ENCODE data around the gene AGBL4.
"Not testable (repeated sequence)": the region's sequence is repeated elsewhere in the genome, so short reads cannot be mapped to it uniquely, and the experiment has no call there.

AGBL4 gene

DNA sequence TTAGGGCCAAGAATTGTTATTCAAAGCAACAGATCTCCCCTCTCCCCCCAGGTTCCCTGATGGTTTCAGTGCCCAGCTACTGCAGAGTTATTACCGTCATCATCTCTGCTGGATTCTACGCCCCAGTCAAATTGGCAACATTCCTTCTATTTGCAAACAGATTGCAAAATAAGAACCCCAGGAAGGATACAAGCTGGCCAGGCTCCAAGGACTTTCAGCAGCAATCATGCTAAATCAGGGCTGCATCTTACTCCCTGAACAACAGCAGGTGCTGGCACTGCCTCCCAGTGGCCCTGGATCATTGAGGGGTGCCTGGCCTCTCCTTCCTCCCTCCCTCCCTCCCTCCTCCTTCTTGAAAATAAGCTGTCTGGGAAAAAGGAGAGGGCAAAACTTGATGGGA lies 725.5 kb downstream of the AGBL4 start:
- FAIRE-seq: no peak
- no peak for DNase-seq (ENCODE audit: insufficient read length, low spot score)

DNA sequence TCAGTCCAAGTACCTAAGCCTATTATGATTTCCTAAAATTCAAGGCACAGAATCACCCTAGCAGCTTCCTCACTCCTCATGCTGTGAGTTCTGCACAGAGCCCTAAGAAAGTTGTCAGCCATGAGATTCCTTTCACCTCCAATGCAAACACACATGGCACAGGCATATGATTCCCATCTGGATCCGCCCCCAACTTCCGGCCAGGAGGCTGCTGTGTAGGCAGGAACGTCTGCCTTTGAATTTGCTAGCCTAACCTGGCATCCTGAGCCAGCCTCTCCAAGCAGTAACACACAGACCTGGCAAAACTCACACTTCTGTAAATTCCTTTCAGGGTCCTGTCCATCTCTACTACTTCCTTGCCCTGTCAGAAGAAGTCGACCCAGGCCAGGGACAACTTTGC lies 726.0 kb downstream of the AGBL4 start:
- DNase-seq (ENCODE audit: insufficient read length, low spot score): no peak
- no peak for FAIRE-seq
- TF ChIP-seq POLR2A (IDR thresholded peaks at IDR 0.05; ENCODE audit: low read depth, low read length) (no peak), POLR2AphosphoS5 (IDR thresholded peaks at IDR 0.05; ENCODE audit: low read depth, low read length) (no peak), SPI1 (IDR thresholded peaks at IDR 0.05; ENCODE audit: low read depth, low read length) (no peak), TAF1 (IDR thresholded peaks at IDR 0.05; ENCODE audit: low read depth, low read length) (no peak), POU2F2 (IDR thresholded peaks at IDR 0.05; ENCODE audit: low read depth, low read length) (no peak), PAX5 (IDR thresholded peaks at IDR 0.05; ENCODE audit: insufficient read depth, low read length, severe bottlenecking) (no peak)

More for the DNA sequence above, 725.5 kb downstream of the AGBL4 start:
- TF ChIP-seq POU2F2 (IDR thresholded peaks at IDR 0.05; ENCODE audit: low read depth, low read length) (no peak), TAF1 (IDR thresholded peaks at IDR 0.05; ENCODE audit: low read depth, low read length) (no peak), PAX5 (IDR thresholded peaks at IDR 0.05; ENCODE audit: insufficient read depth, low read length, severe bottlenecking) (no peak), SPI1 (IDR thresholded peaks at IDR 0.05; ENCODE audit: low read depth, low read length) (no peak), POLR2A (IDR thresholded peaks at IDR 0.05; ENCODE audit: low read depth, low read length) (no peak), POLR2AphosphoS5 (IDR thresholded peaks at IDR 0.05; ENCODE audit: low read depth, low read length) (no peak)

DNA sequence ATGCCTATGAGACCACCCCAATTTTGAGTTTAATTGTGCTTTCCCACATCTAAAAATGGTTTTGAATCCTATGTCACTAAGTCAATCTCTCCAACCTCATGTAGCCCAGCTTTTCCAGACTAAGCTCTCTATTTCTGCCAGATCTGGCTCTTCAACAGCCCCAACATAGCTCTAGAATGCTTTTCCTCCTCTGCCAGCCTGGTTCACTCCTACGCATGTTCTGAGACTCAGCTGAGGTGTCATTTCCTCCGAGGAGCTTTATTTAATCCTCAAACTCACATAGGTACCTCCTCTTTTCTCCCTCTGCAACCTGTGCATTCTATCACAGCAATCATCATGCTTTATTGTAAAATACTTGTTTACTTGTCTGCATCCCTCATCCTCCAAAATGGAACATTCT lies 729.2 kb downstream of the AGBL4 start:
- DNase-seq (ENCODE audit: insufficient read length, low spot score): no peak
- no peak for TF ChIP-seq POLR2AphosphoS5 (IDR thresholded peaks at IDR 0.05; ENCODE audit: low read depth, low read length)
- FAIRE-seq: no peak

DNA sequence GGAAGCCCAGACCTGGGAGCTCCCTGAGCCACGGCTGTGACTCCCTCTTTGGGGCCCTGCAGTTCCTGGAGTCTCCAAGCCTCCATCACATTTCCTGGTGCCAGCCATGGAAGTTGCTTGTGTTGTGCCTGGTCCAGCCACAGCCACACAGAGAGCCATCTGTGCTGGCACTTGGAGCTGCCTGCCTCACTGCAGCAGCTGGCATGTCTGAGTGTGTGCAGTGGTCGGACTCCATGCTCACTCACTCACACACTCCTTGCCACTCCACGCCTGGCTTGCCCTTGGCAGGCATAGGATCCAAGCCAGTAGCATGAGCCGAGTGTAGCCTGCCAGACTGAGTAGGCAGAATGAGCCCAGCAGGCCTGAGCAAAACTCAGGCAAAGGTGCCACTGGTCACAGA lies 730.7 kb downstream of the AGBL4 start:
- FAIRE-seq (no peak), DNase-seq (ENCODE audit: insufficient read length, low spot score) (no peak)
- TF ChIP-seq POLR2A (IDR thresholded peaks at IDR 0.05; ENCODE audit: low read depth, low read length) (no peak), PAX5 (IDR thresholded peaks at IDR 0.05; ENCODE audit: insufficient read depth, low read length, severe bottlenecking) (no peak), POU2F2 (IDR thresholded peaks at IDR 0.05; ENCODE audit: low read depth, low read length) (no peak), POLR2AphosphoS5 (IDR thresholded peaks at IDR 0.05; ENCODE audit: low read depth, low read length) (no peak), TAF1 (IDR thresholded peaks at IDR 0.05; ENCODE audit: low read depth, low read length) (no peak), SPI1 (IDR thresholded peaks at IDR 0.05; ENCODE audit: low read depth, low read length) (no peak)

DNA sequence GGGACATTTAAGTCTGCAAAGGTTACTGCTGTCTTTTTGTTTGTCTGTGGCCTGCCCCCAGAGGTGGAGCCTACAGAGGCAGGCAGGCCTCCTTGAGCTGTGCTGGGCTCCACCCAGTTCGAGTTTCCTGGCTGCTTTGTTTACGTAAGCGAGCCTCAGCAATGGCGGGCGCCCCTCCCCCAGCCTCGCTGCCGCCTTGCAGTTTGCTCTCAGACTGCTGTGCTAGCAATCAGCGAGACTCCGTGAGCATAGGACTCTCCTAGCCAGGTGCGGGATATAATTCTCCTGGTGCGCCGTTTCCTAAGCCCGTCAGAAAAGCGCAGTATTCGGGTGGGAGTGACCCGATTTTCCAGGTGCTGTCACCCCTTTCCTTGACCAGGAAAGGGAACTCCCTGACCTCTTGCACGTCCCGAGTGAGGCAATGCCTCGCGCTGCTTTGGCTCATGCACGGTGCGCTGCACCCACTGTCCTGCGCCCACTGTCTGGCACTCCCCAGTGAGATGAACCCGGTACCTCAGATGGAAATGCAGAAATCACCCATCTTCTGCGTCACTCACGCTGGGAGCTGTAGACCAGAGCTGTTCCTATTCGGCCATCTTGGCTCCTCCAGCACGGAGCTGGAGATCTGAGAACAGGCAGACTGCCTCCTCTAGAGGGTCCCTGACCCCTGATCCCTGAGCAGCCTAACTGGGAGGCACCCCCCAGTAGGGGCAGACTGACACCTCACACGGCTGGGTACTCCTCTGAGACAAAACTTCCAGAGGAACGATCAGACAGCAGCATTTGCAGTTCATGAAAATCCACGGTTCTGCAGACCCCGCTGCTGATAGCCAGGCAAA lies 766.3 kb downstream of the AGBL4 start:
- FAIRE-seq; DNase-seq (ENCODE audit: insufficient read length, low spot score): not testable (repeated sequence)

DNA sequence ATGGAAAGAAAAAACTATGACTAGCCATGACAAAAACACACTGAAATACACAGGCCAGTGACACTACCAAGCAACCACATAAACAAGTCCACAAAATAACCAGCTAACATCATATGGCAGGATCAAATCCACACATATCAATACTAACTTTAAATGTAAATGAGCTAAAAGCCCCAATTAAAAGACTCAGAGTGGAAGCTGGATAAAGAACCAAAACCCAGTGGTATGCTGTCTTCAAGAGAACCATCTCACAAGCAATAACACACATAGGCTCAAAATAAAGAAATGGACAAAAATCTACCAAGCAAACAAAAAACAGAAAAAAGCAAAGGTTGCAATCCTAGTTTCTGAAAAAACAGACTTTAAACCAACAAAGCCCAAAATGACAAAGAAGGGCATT lies 770.8 kb downstream of the AGBL4 start:
- TF ChIP-seq POLR2AphosphoS5 (IDR thresholded peaks at IDR 0.05; ENCODE audit: low read depth, low read length) (no peak), SPI1 (IDR thresholded peaks at IDR 0.05; ENCODE audit: low read depth, low read length) (no peak), POLR2A (IDR thresholded peaks at IDR 0.05; ENCODE audit: low read depth, low read length) (no peak), POU2F2 (IDR thresholded peaks at IDR 0.05; ENCODE audit: low read depth, low read length) (no peak), TAF1 (IDR thresholded peaks at IDR 0.05; ENCODE audit: low read depth, low read length) (no peak), PAX5 (IDR thresholded peaks at IDR 0.05; ENCODE audit: insufficient read depth, low read length, severe bottlenecking) (no peak)
- FAIRE-seq (no peak), DNase-seq (ENCODE audit: insufficient read length, low spot score) (no peak)

DNA sequence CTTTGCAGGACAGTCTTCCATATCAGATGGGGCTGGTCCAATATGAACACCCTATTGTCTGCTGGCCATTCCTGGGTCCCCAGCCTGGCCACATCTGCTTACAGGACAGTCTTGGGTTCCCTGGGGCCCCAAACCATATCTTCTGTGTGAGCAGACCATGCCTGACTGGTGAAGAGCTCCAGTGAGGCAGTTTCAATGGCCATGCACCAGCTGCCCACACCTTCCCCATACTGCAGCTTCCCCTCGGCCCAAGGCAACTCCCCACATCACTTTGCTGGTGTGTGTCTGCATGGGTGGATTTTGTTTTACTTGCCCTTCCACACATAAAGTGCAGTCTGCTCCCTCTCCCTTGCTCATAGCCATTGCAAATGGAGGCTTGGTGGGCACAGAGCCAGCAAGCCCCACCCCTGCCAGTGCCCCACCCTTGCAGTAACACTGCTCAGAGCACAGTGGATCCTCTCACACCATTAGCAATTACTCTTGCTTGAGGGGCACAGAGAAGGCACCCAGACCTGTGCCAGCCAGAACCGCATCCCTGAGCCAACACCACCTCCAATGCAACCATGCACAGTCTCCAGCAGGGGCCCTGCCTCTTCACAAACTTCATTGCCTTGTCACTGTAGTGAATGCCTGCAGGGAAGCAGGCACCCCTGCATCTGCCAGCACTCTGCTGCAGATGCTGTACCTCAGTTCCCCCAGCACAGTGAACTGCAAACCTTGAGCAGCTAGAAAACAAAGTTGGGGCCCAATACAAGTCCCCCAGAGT lies 772.6 kb downstream of the AGBL4 start:
- DNase-seq (ENCODE audit: insufficient read length, low spot score) (no peak), FAIRE-seq (no peak)
- TF ChIP-seq POLR2A (IDR thresholded peaks at IDR 0.05; ENCODE audit: low read depth, low read length) (no peak), PAX5 (IDR thresholded peaks at IDR 0.05; ENCODE audit: insufficient read depth, low read length, severe bottlenecking) (no peak), TAF1 (IDR thresholded peaks at IDR 0.05; ENCODE audit: low read depth, low read length) (no peak), POU2F2 (IDR thresholded peaks at IDR 0.05; ENCODE audit: low read depth, low read length) (no peak), SPI1 (IDR thresholded peaks at IDR 0.05; ENCODE audit: low read depth, low read length) (no peak)

DNA sequence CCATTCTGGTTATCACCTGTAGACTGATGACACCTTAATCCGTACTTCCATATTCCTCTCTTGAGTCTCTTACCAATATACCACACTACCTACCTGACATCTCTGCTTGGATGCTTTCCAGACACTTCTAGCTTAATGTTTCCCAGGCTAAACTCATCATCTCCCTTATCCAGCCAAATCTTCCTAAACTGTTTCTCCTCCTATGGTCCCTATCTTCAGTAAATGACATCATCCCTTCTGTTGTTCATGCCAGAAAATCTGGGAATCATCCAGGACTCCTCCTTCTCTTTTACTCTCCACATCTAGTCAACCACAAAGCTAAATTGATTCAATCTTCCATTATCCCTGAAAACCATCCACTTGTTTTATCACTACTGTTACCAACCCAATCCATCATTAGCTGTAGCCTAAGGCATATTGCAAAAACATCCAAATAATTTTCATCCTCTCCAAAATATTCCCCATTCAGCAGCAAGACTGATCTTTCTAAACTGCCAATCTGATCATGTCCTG lies 783.0 kb downstream of the AGBL4 start:
- FAIRE-seq (no peak), DNase-seq (ENCODE audit: insufficient read length, low spot score) (no peak)
- no peak for TF ChIP-seq POU2F2 (IDR thresholded peaks at IDR 0.05; ENCODE audit: low read depth, low read length)

DNA sequence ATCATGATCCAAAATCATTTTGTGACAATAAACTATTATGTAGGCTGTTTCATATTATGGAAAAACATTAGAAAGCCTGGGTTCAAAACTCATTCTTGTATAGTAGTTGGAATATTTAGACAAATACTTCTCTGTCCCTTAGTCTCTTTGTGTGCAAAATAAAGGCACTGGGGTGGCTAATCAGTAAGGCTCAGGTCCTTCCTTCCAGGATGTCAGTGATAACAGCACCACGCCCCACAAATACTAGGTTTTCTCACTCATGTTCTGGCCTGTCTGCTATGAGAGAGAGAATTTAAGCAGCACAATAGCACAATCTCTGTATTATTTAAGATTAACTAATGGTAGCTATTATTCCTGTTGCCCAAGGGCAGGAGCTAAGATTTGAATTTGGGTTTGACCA lies 788.8 kb downstream of the AGBL4 start:
- DNase-seq (ENCODE audit: insufficient read length, low spot score) (no peak), FAIRE-seq (no peak)
- TF ChIP-seq PAX5 (IDR thresholded peaks at IDR 0.05; ENCODE audit: insufficient read depth, low read length, severe bottlenecking) (no peak), POLR2AphosphoS5 (IDR thresholded peaks at IDR 0.05; ENCODE audit: low read depth, low read length) (no peak), POLR2A (IDR thresholded peaks at IDR 0.05; ENCODE audit: low read depth, low read length) (no peak), POU2F2 (IDR thresholded peaks at IDR 0.05; ENCODE audit: low read depth, low read length) (no peak), TAF1 (IDR thresholded peaks at IDR 0.05; ENCODE audit: low read depth, low read length) (no peak), SPI1 (IDR thresholded peaks at IDR 0.05; ENCODE audit: low read depth, low read length) (no peak)

DNA sequence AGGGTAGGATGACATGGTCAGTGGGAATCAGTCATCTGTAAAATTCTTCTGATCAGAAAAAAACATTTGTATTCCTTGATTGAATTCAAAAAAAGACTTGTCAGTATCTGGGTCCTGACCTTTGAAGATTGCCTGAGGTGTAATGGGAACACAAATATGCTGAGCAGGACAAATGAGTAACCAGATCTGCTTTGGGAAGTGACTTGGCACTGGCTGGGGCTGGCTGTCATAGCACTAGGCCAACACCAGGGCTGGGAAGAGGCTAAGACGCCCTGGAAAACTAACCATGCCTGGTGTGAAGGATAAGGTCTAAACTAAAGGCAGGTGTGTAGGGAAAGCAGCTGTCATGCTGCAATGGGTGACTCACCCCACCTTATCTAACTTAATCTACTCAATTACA lies 794.2 kb downstream of the AGBL4 start:
- no peak for FAIRE-seq
- DNase-seq (ENCODE audit: insufficient read length, low spot score): no peak
- TF ChIP-seq POU2F2 (IDR thresholded peaks at IDR 0.05; ENCODE audit: low read depth, low read length) (no peak), PAX5 (IDR thresholded peaks at IDR 0.05; ENCODE audit: insufficient read depth, low read length, severe bottlenecking) (no peak), SPI1 (IDR thresholded peaks at IDR 0.05; ENCODE audit: low read depth, low read length) (no peak), POLR2A (IDR thresholded peaks at IDR 0.05; ENCODE audit: low read depth, low read length) (no peak), POLR2AphosphoS5 (IDR thresholded peaks at IDR 0.05; ENCODE audit: low read depth, low read length) (no peak), TAF1 (IDR thresholded peaks at IDR 0.05; ENCODE audit: low read depth, low read length) (no peak)
